Measurements from ENCODE around the gene MED4. TPM values are rescaled to one million over a fixed set of nuclear protein-coding genes. Genes with fewer than 3 reads are reported as not detected.

The MED4 gene
- total and polyA plus RNA-seq, 2 of the 8 experiments (the other 6 are each of a cell fraction or from before 2014, with no cell fraction given): 25.7 to 48.1 TPM

- no peak overlapping the region for H2BK20ac ChIP-seq (ENCODE audit: low read length)
- no peak overlapping the region for H4K91ac ChIP-seq (replicated peaks; ENCODE audit: insufficient read length, low read length)
- H3K9me3 ChIP-seq (ENCODE audit: insufficient read depth in 2 of 2, low read depth in 1 of 2, low read length in 1 of 2): no peaks in the 10 kb centered on the region
- no peak overlapping the region for H2BK5ac ChIP-seq (ENCODE audit: low read depth, low read length)
- H4K5ac ChIP-seq (ENCODE audit: insufficient read length, low read depth, low read length): no peak overlapping the region
- no peak overlapping the region for H2AK5ac ChIP-seq (ENCODE audit: low read depth, low read length)
- H3K27me3 ChIP-seq (replicated peaks in 1 of 4; ENCODE audit: control insufficient read depth in 3 of 4, extremely low read depth in 1 of 4, insufficient read depth in 3 of 4, low read length in 3 of 4): no peaks in the 10 kb centered on the region
- H3K23ac ChIP-seq (ENCODE audit: insufficient read length): no peak overlapping the region
- H3K4me1 ChIP-seq (replicated peaks in 1 of 4; ENCODE audit: control insufficient read depth in 3 of 4, insufficient read depth in 4 of 4, low read length in 3 of 4): no peaks in the 10 kb centered on the region
- H3K27ac ChIP-seq (ENCODE audit: low read depth, low read length): no peak overlapping the region
- no peaks in the 10 kb centered on the region for H3K36me3 ChIP-seq (ENCODE audit: control insufficient read depth in 2 of 4, insufficient read depth in 4 of 4, low read length in 3 of 4)
- 93% methylated on average over 4 of the region's 4 CpGs; no CpG with 5 or more reads in 1 of the 2 experiments for WGBS, 2 experiments (ENCODE audit: extremely low coverage in 1 of 2, insufficient coverage in 1 of 2, insufficient read length in 1 of 2, insufficient replicate concordance in 2 of 2, low coverage in 1 of 2, low lambda C conversion rate in 2 of 2, missing lambda C conversion rate in 1 of 2)
- no peak overlapping the region for H4K8ac ChIP-seq (ENCODE audit: extremely low read depth, insufficient read depth, low read length)
- no peak overlapping the region for H3K9ac ChIP-seq (replicated peaks in 1 of 4; ENCODE audit: extremely low read depth in 1 of 4, low read depth in 3 of 4, low read length in 3 of 4)
- H2AFZ ChIP-seq (ENCODE audit: low read length): no peak overlapping the region; the same call in 1 of the 2 replicates
- DNase-seq (ENCODE audit: low read depth in 1 of 2, low spot score in 2 of 2) (no peak), FAIRE-seq (no peak)
- no peak overlapping the region for H2BK15ac ChIP-seq (ENCODE audit: low read length)
- no peak overlapping the region for H3K4me2 ChIP-seq (ENCODE audit: insufficient read depth in 1 of 2, low read depth in 2 of 2, low read length in 2 of 2)
- no peak overlapping the region for H3K18ac ChIP-seq (ENCODE audit: extremely low read depth, low read length)
- no peak overlapping the region for H3K4me3 ChIP-seq (ENCODE audit: extremely low read depth in 1 of 4, insufficient read depth in 2 of 4, low read depth in 3 of 4, low read length in 4 of 4)
- H3K79me1 ChIP-seq (ENCODE audit: low read depth, low read length): no peaks in the 10 kb centered on the region
- no peaks in the 10 kb centered on the region for H3K23me2 ChIP-seq (ENCODE audit: low read depth, low read length)
- POLR2A ChIA-PET (ENCODE audit: partially characterized antibody): no interaction called here
- no peak overlapping the region for H3K14ac ChIP-seq (ENCODE audit: insufficient read length)
- no peak overlapping the region for H2BK120ac ChIP-seq (replicated peaks; ENCODE audit: low read depth, low read length)
- no peak overlapping the region for H2BK12ac ChIP-seq (ENCODE audit: low read depth, low read length)
- no peak overlapping the region for H3K56ac ChIP-seq (replicated peaks; ENCODE audit: insufficient read length, low read depth, low read length)
- no peak overlapping the region for H3K4ac ChIP-seq (replicated peaks; ENCODE audit: insufficient read length, low read depth, low read length)
- CTCF ChIA-PET (ENCODE audit: partially characterized antibody): interaction anchor here (1.3 kb wide), 1 partner anchor 11 kb away, joined by 5 read pairs; no protein-coding TSS in a partner anchor
- H4K20me1 ChIP-seq (replicated peaks in 1 of 2; ENCODE audit: control insufficient read depth in 1 of 2, insufficient read depth in 2 of 2, low read length in 2 of 2): no peaks in the 10 kb centered on the region
- H3K79me2 ChIP-seq (ENCODE audit: control insufficient read depth in 1 of 2, insufficient read depth in 2 of 2, low read length in 2 of 2): no peaks in the 10 kb centered on the region
- TF ChIP-seq POLR2A (IDR thresholded peaks at IDR 0.05; ENCODE audit: control extremely low read depth in 1 of 2, low read depth in 2 of 2, low read length in 2 of 2) (no peak), HDAC2 (IDR thresholded peaks at IDR 0.05; ENCODE audit: borderline replicate concordance in 1 of 2, low read depth in 2 of 2, low read length in 2 of 2) (no peak), GTF2F1 (IDR thresholded peaks at IDR 0.05; ENCODE audit: borderline replicate concordance, low read depth, low read length) (no peak), SRF (IDR thresholded peaks at IDR 0.05; ENCODE audit: low read depth, low read length) (no peak), NRF1 (IDR thresholded peaks at IDR 0.05; ENCODE audit: low read depth, low read length) (no peak), EZH2 (IDR thresholded peaks at IDR 0.05; ENCODE audit: low read depth, low read length, severe bottlenecking) (no peak), JUND (IDR thresholded peaks at IDR 0.05; ENCODE audit: low read length) (no peak), SIX5 (IDR thresholded peaks at IDR 0.05; ENCODE audit: low read depth, low read length) (no peak), CTCF (IDR thresholded peaks at IDR 0.05; ENCODE audit: control extremely low read depth in 1 of 3, insufficient read depth in 1 of 3, low read depth in 1 of 3, low read length in 3 of 3) (no peak), EGR1 (IDR thresholded peaks at IDR 0.05; ENCODE audit: borderline replicate concordance, low read depth, low read length) (no peak), TEAD4 (IDR thresholded peaks at IDR 0.05; ENCODE audit: low read depth, low read length) (no peak), CBX5 (IDR thresholded peaks at IDR 0.05; ENCODE audit: low read depth, low read length) (no peak)
Measured at GRCh38 chr13:48138270-48138669, 43.4 kb upstream of the MED4 start.
